ENCODE results near the gene DEPDC1B. TPM values are rescaled to one million over a fixed set of nuclear protein-coding genes. Genes with fewer than 3 reads are reported as not detected.
"Not testable (repeated sequence)": the region's sequence is repeated elsewhere in the genome, so short reads cannot be mapped to it uniquely, and the experiment has no call there.

DEPDC1B gene
- total RNA-seq, 2 experiments from 2014 or later = 27.1 to 30.0 TPM

GRCh38 chr5:60715201-60715928 is 15.4 kb upstream of the DEPDC1B start:
- ATAC-seq (ENCODE audit: low read depth); H3K4me1 Mint-ChIP-seq; H3K36me3 Mint-ChIP-seq; H3K27ac Mint-ChIP-seq; H3K9me3 Mint-ChIP-seq; H3K4me3 Mint-ChIP-seq; DNase-seq: not testable (repeated sequence)
- POLR2A ChIA-PET = interaction anchor here (1.0 kb wide), 1 partner anchor 15 kb away, joined by 3 read pairs; the partner anchor contains the start of gene DEPDC1B
- peaks cover 16% of the 10 kb centered on the region for H3K27me3 Mint-ChIP-seq

GRCh38 chr5:60712950-60713349 is 13.0 kb upstream of the DEPDC1B start:
- POLR2A ChIA-PET = no interaction called here
- Mint-ChIP-seq H3K27ac (no peak overlapping the region), H3K36me3 (no peaks in the 10 kb centered on the region), H3K27me3 (peaks cover 9% of the 10 kb centered on the region), H3K4me3 (no peak overlapping the region), H3K9me3 (peaks cover 4% of the 10 kb centered on the region), H3K4me1 (no peaks in the 10 kb centered on the region)
- ATAC-seq (ENCODE audit: low read depth) = no peak
- DNase-seq = no peak

GRCh38 chr5:60711892-60712291 is 11.9 kb upstream of the DEPDC1B start:
- H3K4me3 Mint-ChIP-seq; ATAC-seq (ENCODE audit: low read depth); H3K27ac Mint-ChIP-seq; DNase-seq; H3K9me3 Mint-ChIP-seq; POLR2A ChIA-PET; H3K4me1 Mint-ChIP-seq; H3K36me3 Mint-ChIP-seq; H3K27me3 Mint-ChIP-seq: not testable (repeated sequence)

DNA sequence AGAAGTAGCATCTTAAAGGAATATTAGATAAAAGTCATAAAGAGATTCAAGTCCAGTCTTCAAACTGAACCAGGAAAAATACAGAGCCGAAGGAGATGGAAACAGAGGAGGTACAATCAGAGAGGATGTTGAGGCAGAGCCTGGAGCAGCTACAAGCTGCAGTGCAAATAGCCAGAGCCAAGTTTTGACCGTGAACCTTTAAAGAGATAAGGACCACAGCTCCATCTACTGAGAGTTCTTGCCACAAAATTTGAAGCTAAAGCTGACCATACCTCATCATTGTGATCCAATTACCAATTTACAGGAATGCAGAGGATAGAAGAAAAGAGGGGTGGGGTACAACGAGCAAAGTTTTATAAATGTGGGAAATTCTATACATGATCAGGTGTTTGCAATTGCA is 10.4 kb upstream of the DEPDC1B start:
- H3K36me3 Mint-ChIP-seq = no peaks in the 10 kb centered on the region
- POLR2A ChIA-PET = interaction anchor here (2.4 kb wide), 1 partner anchor 10 kb away, joined by 6 read pairs; the partner anchor contains the start of gene DEPDC1B
- H3K27ac Mint-ChIP-seq = no peak overlapping the region

DNA sequence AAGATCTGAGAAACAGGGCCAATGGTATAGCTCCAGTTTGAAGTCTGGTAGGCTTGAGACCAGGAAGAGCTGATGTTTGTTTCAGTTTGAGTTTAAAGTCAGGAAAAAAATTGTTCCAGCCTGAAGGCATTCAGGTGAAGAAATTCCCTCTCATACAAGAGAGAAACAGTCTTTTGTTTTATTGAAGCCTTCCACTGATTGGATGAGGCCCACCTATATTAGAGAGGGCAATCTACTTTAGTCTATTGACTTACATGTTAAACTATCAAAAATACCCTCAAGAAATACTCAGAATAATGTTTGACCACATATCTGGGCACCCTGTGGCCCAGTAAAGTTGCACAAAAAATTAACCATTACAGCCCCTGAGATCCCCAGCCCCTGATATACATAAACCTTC is 5.2 kb upstream of the DEPDC1B start:
- Mint-ChIP-seq H3K36me3 (no peaks in the 10 kb centered on the region), H3K4me3 (no peak overlapping the region), H3K27ac (no peak overlapping the region), H3K9me3 (no peaks in the 10 kb centered on the region), H3K4me1 (peaks cover 7% of the 10 kb centered on the region), H3K27me3 (peaks cover 13% of the 10 kb centered on the region)
- POLR2A ChIA-PET = no interaction called here
- ATAC-seq (ENCODE audit: low read depth) = no peak
- no peak for DNase-seq

More for the DNA sequence above, 10.4 kb upstream of the DEPDC1B start:
- Mint-ChIP-seq H3K4me1 (no peaks in the 10 kb centered on the region), H3K9me3 (peaks cover 4% of the 10 kb centered on the region), H3K4me3 (no peak overlapping the region), H3K27me3 (peaks cover 5% of the 10 kb centered on the region)
- DNase-seq (no peak), ATAC-seq (ENCODE audit: low read depth) (no peak)

DNA sequence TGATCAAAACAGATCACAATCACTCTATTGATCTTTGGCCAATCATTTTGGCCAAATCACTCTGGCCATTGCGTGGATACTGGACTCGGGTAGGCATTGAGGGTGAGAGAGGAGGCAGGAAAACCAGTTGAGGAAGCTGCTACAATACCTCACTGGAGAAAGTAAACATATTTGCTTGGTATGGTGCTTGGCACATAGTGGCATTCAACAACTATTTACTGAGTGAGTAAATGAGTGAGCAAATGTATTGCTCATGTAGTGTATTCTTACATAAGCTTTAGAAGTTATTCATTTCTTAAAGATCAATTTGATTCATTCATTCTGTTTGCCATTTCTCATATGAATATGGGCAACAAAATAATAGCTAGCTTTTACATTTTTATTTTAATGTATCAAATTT is 4.0 kb upstream of the DEPDC1B start:
- DNase-seq (no peak), ATAC-seq (ENCODE audit: low read depth) (no peak)
- H3K4me1 Mint-ChIP-seq = peaks cover 9% of the 10 kb centered on the region
- no peak overlapping the region for H3K27ac Mint-ChIP-seq
- H3K4me3 Mint-ChIP-seq = no peak overlapping the region
- no peaks in the 10 kb centered on the region for H3K36me3 Mint-ChIP-seq
- peaks cover 13% of the 10 kb centered on the region for H3K27me3 Mint-ChIP-seq
- no peaks in the 10 kb centered on the region for H3K9me3 Mint-ChIP-seq
- POLR2A ChIA-PET = no interaction called here

- POLR2A ChIA-PET = interaction anchor here (1.5 kb wide), 1 partner anchor 9 kb away, joined by 6 read pairs; no protein-coding TSS in a partner anchor
- ATAC-seq (ENCODE audit: low read depth) (no peak), DNase-seq (no peak)
- peaks cover 6% of the 10 kb centered on the region for H3K36me3 Mint-ChIP-seq
- no peak overlapping the region for H3K27ac Mint-ChIP-seq
- peaks cover 13% of the 10 kb centered on the region for H3K27me3 Mint-ChIP-seq
- no peaks in the 10 kb centered on the region for H3K9me3 Mint-ChIP-seq
- no peak overlapping the region for H3K4me3 Mint-ChIP-seq
- H3K4me1 Mint-ChIP-seq = peaks cover 24% of the 10 kb centered on the region
Measured at GRCh38 chr5:60701321-60701968, 1.5 kb upstream of the DEPDC1B start.

- peaks cover 6% of the 10 kb centered on the region for H3K36me3 Mint-ChIP-seq
- POLR2A ChIA-PET = interaction anchor here (0.9 to 1.7 kb wide), 6 partner anchors 10 to 631 kb away, joined by 3 to 9 read pairs (median 4); partner anchors contain the start of genes ELOVL7, ERCC8 and NDUFAF2
- H3K9me3 Mint-ChIP-seq = peaks cover under 1% of the 10 kb centered on the region
Measured at GRCh38 chr5:60700416-60700757, 421 bp upstream of the DEPDC1B start.

GRCh38 chr5:60699288-60699608 is 718 bp downstream of the DEPDC1B start:
- peaks cover 11% of the 10 kb centered on the region for H3K36me3 Mint-ChIP-seq
- peaks cover 5% of the 10 kb centered on the region for H3K9me3 Mint-ChIP-seq
- DNase-seq (no peak), ATAC-seq (ENCODE audit: low read depth) (no peak)
- H3K27me3 Mint-ChIP-seq = peaks cover 13% of the 10 kb centered on the region
- peak overlapping the region; percentile 93 for H3K4me3 Mint-ChIP-seq
- H3K27ac Mint-ChIP-seq = peak overlapping the region; percentile 89
- H3K4me1 Mint-ChIP-seq = peaks cover 24% of the 10 kb centered on the region
- POLR2A ChIA-PET = interaction anchor here (0.6 to 1.7 kb wide), 4 partner anchors 29 to 633 kb away, joined by 3 to 9 read pairs (median 4); partner anchors contain the start of genes ELOVL7, ERCC8, NDUFAF2 and ZSWIM6

More at GRCh38 chr5:60700416-60700757, 421 bp upstream of the DEPDC1B start:
- Mint-ChIP-seq H3K27ac (peak overlapping the region; percentile 89), H3K4me3 (peak overlapping the region; percentile 93), H3K4me1 (peaks cover 24% of the 10 kb centered on the region), H3K27me3 (peaks cover 13% of the 10 kb centered on the region)
- ATAC-seq (ENCODE audit: low read depth) (peak; percentile 19), DNase-seq (no peak)

DNA sequence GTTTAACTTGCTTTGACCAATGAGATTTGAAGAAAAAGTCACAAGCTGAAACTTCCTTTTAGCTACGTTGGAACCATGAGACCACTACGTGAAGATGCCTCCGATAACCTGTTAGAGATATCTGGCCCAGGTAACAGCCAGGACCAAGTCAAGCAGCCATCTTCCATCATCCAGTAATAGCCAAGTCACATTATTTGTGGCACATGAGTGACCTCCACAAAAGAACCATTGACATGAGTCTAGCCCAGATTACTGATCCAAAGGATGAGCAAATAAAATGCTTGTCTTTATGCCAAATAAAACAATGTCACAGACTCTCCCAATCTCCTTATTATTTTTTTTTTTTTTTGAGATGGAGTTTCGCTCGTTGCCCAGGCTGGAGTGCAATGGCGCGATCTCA is 1.6 kb downstream of the DEPDC1B start:
- POLR2A ChIA-PET = interaction anchor here (0.7 kb wide), 1 partner anchor 247 kb away, joined by 6 read pairs; the partner anchor contains the start of genes ERCC8 and NDUFAF2
- Mint-ChIP-seq H3K27ac (no peak overlapping the region), H3K4me3 (peak overlapping the region; percentile 93), H3K36me3 (peaks cover 13% of the 10 kb centered on the region), H3K27me3 (peaks cover 13% of the 10 kb centered on the region), H3K9me3 (peaks cover 5% of the 10 kb centered on the region), H3K4me1 (peaks cover 24% of the 10 kb centered on the region)
- no peak for DNase-seq
- no peak for ATAC-seq (ENCODE audit: low read depth)

GRCh38 chr5:60690326-60690725 is 9.6 kb downstream of the DEPDC1B start:
- H3K27ac Mint-ChIP-seq = no peak overlapping the region
- POLR2A ChIA-PET = no interaction called here
- H3K9me3 Mint-ChIP-seq = peaks cover 4% of the 10 kb centered on the region
- ATAC-seq (ENCODE audit: low read depth) (no peak), DNase-seq (no peak)
- peaks cover 24% of the 10 kb centered on the region for H3K36me3 Mint-ChIP-seq
- no peaks in the 10 kb centered on the region for H3K27me3 Mint-ChIP-seq
- H3K4me3 Mint-ChIP-seq = peak overlapping the region; percentile 23
- peaks cover 4% of the 10 kb centered on the region for H3K4me1 Mint-ChIP-seq

- no peak for ATAC-seq (ENCODE audit: low read depth)
- DNase-seq = no peak
- no peaks in the 10 kb centered on the region for H3K9me3 Mint-ChIP-seq
- H3K27ac Mint-ChIP-seq = no peak overlapping the region
- POLR2A ChIA-PET = no interaction called here
- H3K4me3 Mint-ChIP-seq = no peak overlapping the region
- H3K27me3 Mint-ChIP-seq = no peaks in the 10 kb centered on the region
- peaks cover 4% of the 10 kb centered on the region for H3K4me1 Mint-ChIP-seq
- peaks cover 19% of the 10 kb centered on the region for H3K36me3 Mint-ChIP-seq
Measured at GRCh38 chr5:60688980-60689379, 11.0 kb downstream of the DEPDC1B start.

DNA sequence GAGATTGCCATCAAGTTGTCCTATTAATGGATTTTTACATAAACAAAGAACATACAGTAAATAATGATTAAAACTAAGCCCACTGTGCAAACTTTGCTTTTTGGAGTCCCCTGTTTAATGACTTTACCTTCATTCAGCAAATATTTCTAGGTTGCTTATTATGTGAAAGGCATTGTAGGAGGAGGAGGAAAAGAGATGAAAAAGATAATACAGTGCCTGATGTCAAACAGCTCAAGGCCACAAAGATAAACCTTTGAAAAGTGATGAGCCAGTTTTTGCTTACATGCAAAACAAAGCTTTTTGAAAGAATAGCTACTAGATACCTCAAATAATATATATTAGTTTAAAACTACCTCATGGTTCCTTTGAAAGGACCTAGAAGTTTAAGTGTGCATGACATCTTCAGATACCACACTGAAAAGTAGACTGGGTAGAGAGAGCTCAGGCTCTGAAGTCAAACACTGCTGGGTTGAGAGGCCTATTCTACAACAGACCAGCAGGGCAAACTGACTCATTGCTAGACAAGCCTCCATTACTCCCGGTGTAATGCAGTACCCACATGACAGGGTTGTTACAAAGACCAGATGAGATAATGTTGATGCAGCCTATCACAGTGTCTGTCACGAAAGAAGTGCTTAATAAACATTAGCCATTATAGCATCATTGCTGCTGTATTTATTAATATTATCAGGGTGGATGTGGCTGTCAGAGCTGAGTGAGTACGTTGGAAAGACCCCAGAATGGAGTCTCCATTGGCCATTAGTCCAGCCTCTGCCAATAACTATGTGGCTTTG is 11.8 kb downstream of the DEPDC1B start:
- Mint-ChIP-seq H3K4me3 (no peak overlapping the region), H3K27me3 (no peaks in the 10 kb centered on the region), H3K27ac (no peak overlapping the region), H3K9me3 (no peaks in the 10 kb centered on the region), H3K4me1 (peaks cover 4% of the 10 kb centered on the region), H3K36me3 (peaks cover 21% of the 10 kb centered on the region)
- peak; percentile 61 for ATAC-seq (ENCODE audit: low read depth)
- DNase-seq = no peak
- POLR2A ChIA-PET = no interaction called here

All from activated naive CD8-positive, alpha-beta T cell treated with anti-CD3 and anti-CD28 coated beads, Interleukin-2, amount 10 ng/mL, durations not matched to agents 7 days and 5 days (primary cell).